HG02885 (cell line): ENCODE measurements around the gene DIP2B.
"Not testable (repeated sequence)": the region's sequence is repeated elsewhere in the genome, so short reads cannot be mapped to it uniquely, and the experiment has no call there.

Experiments
- ATAC-seq: cut with Tn5 transposase; IDR thresholded peaks from one replicate; pipeline ENCODE4 v1.9.1; 2021; ENCODE audit warnings: mild to moderate bottlenecking; ENCODE audit not compliant: unreplicated experiment, poor library complexity

The DIP2B gene

GRCh38 chr12:50661300-50662115 is 156.7 kb downstream of the DIP2B start:
- ATAC-seq: peak; percentile 66

GRCh38 chr12:50662116-50662510 is 157.3 kb downstream of the DIP2B start:
- ATAC-seq: no peak

- no peak for ATAC-seq
Observed at GRCh38 chr12:50665170-50665569, 160.4 kb downstream of the DIP2B start.

GRCh38 chr12:50665609-50666008 is 160.8 kb downstream of the DIP2B start:
- ATAC-seq: no peak

- ATAC-seq: no peak
Observed at GRCh38 chr12:50666023-50666422, 161.2 kb downstream of the DIP2B start.

GRCh38 chr12:50672158-50672557 is 167.4 kb downstream of the DIP2B start:
- no peak for ATAC-seq

- ATAC-seq: no peak
Observed at GRCh38 chr12:50676756-50677155, 172.0 kb downstream of the DIP2B start.

GRCh38 chr12:50677858-50678257 is 173.1 kb downstream of the DIP2B start:
- no peak for ATAC-seq

GRCh38 chr12:50678650-50679365 is 174.0 kb downstream of the DIP2B start:
- no peak for ATAC-seq

- ATAC-seq: no peak
Observed at GRCh38 chr12:50679612-50680011, 174.8 kb downstream of the DIP2B start.

- ATAC-seq: not testable (repeated sequence)
Observed at GRCh38 chr12:50681064-50681463, 176.3 kb downstream of the DIP2B start.

GRCh38 chr12:50685641-50686040 is 180.9 kb downstream of the DIP2B start:
- ATAC-seq: no peak

- no peak for ATAC-seq
Observed at GRCh38 chr12:50686406-50686805, 181.6 kb downstream of the DIP2B start.

- no peak for ATAC-seq
Observed at GRCh38 chr12:50686976-50687375, 182.2 kb downstream of the DIP2B start.

GRCh38 chr12:50689437-50689836 is 184.7 kb downstream of the DIP2B start:
- ATAC-seq: no peak

GRCh38 chr12:50690925-50691324 is 186.1 kb downstream of the DIP2B start:
- ATAC-seq: no peak

GRCh38 chr12:50695961-50696360 is 191.2 kb downstream of the DIP2B start:
- ATAC-seq: no peak

- ATAC-seq: no peak
Observed at GRCh38 chr12:50696931-50697330, 192.1 kb downstream of the DIP2B start.

GRCh38 chr12:50699154-50699553 is 194.4 kb downstream of the DIP2B start:
- ATAC-seq: no peak

GRCh38 chr12:50699940-50700339 is 195.2 kb downstream of the DIP2B start:
- ATAC-seq: no peak

- ATAC-seq: no peak
Observed at GRCh38 chr12:50706606-50707005, 201.8 kb downstream of the DIP2B start.

GRCh38 chr12:50707396-50707795 is 202.6 kb downstream of the DIP2B start:
- no peak for ATAC-seq
